ENCODE measurements around the gene KRT2.

KRT2 gene

DNA sequence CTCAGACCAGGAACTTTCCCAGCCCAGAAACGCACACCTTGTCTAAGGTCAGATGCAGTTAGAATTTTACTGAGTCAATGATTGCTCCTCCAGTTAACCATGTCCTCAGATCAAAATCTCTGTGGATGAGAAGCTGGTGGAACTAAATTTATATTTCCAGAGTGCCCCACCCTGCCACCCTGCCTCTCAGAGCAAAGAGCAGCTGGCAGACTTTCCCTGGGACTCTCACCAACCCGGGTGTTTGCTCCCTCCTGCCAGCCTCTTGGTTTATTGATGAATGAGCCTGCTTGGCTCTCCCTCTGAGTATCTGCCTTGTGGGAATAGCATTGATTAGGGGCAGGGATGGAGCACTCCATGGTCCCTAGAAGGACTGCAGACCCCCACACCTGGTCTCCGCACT, 34.1 kb upstream of the KRT2 start:
- H3K27ac ChIP-seq (ENCODE audit: insufficient read depth, low read depth, low read length, poor library complexity, severe bottlenecking): no peak overlapping the region
- peaks cover 25% of the 10 kb centered on the region for H3K27me3 ChIP-seq (ENCODE audit: control insufficient read depth, insufficient read depth, low read length, poor library complexity, severe bottlenecking)
- WGBS, 2 experiments: 93 to 95% methylated on average over 3 of the region's 3 CpGs
- no peaks in the 10 kb centered on the region for H3K36me3 ChIP-seq (ENCODE audit: control insufficient read depth, insufficient read depth, low read length)
- no peaks in the 10 kb centered on the region for H3K9me3 ChIP-seq (ENCODE audit: control insufficient read depth, low read length)
- H3K4me1 ChIP-seq (ENCODE audit: control insufficient read depth, insufficient read depth, low read length): peaks cover 13% of the 10 kb centered on the region
- H3K4me3 ChIP-seq (ENCODE audit: insufficient read depth, low read depth, low read length): no peak overlapping the region

GRCh38 chr12:52685406-52685890, 33.4 kb upstream of the KRT2 start:
- Histone ChIP-seq H3K36me3 (ENCODE audit: control insufficient read depth, insufficient read depth, low read length) (no peaks in the 10 kb centered on the region), H3K27me3 (ENCODE audit: control insufficient read depth, insufficient read depth, low read length, poor library complexity, severe bottlenecking) (peaks cover 19% of the 10 kb centered on the region), H3K4me1 (ENCODE audit: control insufficient read depth, insufficient read depth, low read length) (peaks cover 7% of the 10 kb centered on the region), H3K27ac (ENCODE audit: insufficient read depth, low read depth, low read length, poor library complexity, severe bottlenecking) (no peak overlapping the region), H3K4me3 (ENCODE audit: insufficient read depth, low read depth, low read length) (no peak overlapping the region), H3K9me3 (ENCODE audit: control insufficient read depth, low read length) (no peaks in the 10 kb centered on the region)
- WGBS, 2 experiments: 81 to 85% methylated on average over 6 of the region's 6 CpGs

DNA sequence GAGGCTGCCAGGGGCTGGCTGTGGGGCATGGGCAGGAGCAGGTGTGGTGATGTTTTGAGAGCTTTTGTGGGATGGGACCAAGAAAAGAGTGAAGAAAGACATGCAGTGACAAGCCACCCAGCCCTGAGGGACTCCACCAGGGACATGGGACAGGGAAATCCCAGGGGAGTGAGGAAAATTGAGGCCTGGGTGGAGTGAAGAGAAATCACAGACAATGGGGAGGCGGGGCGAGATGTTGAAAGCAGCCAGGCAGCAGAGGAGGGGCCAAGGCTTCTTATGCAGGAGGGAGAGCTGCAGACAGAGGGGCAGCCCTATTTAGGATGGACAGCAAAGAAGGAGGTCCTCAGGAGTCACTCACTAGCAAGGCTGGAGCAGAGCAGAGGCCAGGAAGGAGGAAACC, 32.4 kb upstream of the KRT2 start:
- Histone ChIP-seq H3K9me3 (ENCODE audit: control insufficient read depth, low read length) (no peaks in the 10 kb centered on the region), H3K36me3 (ENCODE audit: control insufficient read depth, insufficient read depth, low read length) (no peaks in the 10 kb centered on the region), H3K27me3 (ENCODE audit: control insufficient read depth, insufficient read depth, low read length, poor library complexity, severe bottlenecking) (peaks cover 9% of the 10 kb centered on the region), H3K27ac (ENCODE audit: insufficient read depth, low read depth, low read length, poor library complexity, severe bottlenecking) (no peak overlapping the region), H3K4me3 (ENCODE audit: insufficient read depth, low read depth, low read length) (no peak overlapping the region), H3K4me1 (ENCODE audit: control insufficient read depth, insufficient read depth, low read length) (peaks cover 4% of the 10 kb centered on the region)
- 72 to 85% methylated on average over 2 of the region's 2 CpGs for WGBS, 2 experiments

GRCh38 chr12:52683575-52684300, 31.7 kb upstream of the KRT2 start:
- peaks cover 2% of the 10 kb centered on the region for H3K27me3 ChIP-seq (ENCODE audit: control insufficient read depth, insufficient read depth, low read length, poor library complexity, severe bottlenecking)

DNA sequence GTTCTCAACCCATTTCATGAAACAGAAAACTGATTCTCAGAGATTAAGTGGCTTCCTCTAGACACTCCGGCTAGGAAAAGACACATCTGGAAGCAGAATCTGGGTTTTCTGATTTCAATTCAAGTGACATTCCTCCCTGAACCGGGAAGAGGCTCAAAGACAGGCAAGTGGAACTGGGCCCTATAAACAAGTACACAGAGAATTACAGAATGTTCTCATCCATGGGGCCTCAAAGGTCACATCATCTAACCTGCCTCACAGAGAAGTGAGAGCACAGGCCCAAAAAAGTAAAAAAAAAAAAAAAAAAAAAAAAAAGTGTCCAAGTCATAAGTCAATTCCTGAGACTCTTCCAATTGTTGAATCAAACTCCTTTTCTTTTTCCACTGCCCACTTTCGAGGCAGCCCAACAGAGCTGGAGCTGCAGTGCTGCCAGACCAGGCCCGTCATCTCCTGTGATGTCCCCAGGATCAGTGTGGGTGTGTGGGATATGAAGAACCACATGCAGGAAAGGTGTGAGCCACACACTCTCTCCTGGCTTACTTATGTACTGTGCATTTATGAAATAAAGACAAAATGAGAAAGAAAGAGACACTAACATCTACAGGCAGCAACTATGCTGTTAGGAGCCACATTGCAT, 31.0 kb upstream of the KRT2 start:
- no peak overlapping the region for H3K4me3 ChIP-seq (ENCODE audit: insufficient read depth, low read depth, low read length)
- no peaks in the 10 kb centered on the region for H3K9me3 ChIP-seq (ENCODE audit: control insufficient read depth, low read length)

More at GRCh38 chr12:52683575-52684300, 31.7 kb upstream of the KRT2 start:
- Histone ChIP-seq H3K36me3 (ENCODE audit: control insufficient read depth, insufficient read depth, low read length) (no peaks in the 10 kb centered on the region), H3K27ac (ENCODE audit: insufficient read depth, low read depth, low read length, poor library complexity, severe bottlenecking) (no peak overlapping the region), H3K4me3 (ENCODE audit: insufficient read depth, low read depth, low read length) (no peak overlapping the region), H3K9me3 (ENCODE audit: control insufficient read depth, low read length) (no peaks in the 10 kb centered on the region), H3K4me1 (ENCODE audit: control insufficient read depth, insufficient read depth, low read length) (peaks cover 4% of the 10 kb centered on the region)
- 89 to 93% methylated on average over 12 of the region's 12 CpGs for WGBS, 2 experiments

DNA sequence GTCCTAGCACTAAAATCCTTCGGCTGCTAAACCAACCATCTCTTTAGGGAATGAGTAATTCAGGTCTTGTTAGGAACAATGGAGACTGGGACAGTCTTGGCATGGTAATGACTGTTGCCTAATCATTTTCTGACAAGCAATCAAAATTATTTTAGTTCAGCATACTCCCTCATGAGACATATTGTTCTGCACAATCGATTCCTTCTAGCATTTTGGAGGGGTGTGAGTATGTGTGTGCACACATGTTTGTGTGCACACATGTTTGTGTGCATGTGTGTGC, 30.3 kb upstream of the KRT2 start:
- H3K9me3 ChIP-seq (ENCODE audit: control insufficient read depth, low read length): no peaks in the 10 kb centered on the region
- H3K36me3 ChIP-seq (ENCODE audit: control insufficient read depth, insufficient read depth, low read length): no peaks in the 10 kb centered on the region
- 88 to 93% methylated on average over 2 of the region's 2 CpGs for WGBS, 2 experiments
- peaks cover 4% of the 10 kb centered on the region for H3K4me1 ChIP-seq (ENCODE audit: control insufficient read depth, insufficient read depth, low read length)
- H3K27ac ChIP-seq (ENCODE audit: insufficient read depth, low read depth, low read length, poor library complexity, severe bottlenecking): no peak overlapping the region
- H3K27me3 ChIP-seq (ENCODE audit: control insufficient read depth, insufficient read depth, low read length, poor library complexity, severe bottlenecking): no peaks in the 10 kb centered on the region
- H3K4me3 ChIP-seq (ENCODE audit: insufficient read depth, low read depth, low read length): no peak overlapping the region

More for the DNA sequence above, 31.0 kb upstream of the KRT2 start:
- Histone ChIP-seq H3K4me1 (ENCODE audit: control insufficient read depth, insufficient read depth, low read length) (peaks cover 4% of the 10 kb centered on the region), H3K27ac (ENCODE audit: insufficient read depth, low read depth, low read length, poor library complexity, severe bottlenecking) (no peak overlapping the region), H3K27me3 (ENCODE audit: control insufficient read depth, insufficient read depth, low read length, poor library complexity, severe bottlenecking) (no peaks in the 10 kb centered on the region), H3K36me3 (ENCODE audit: control insufficient read depth, insufficient read depth, low read length) (no peaks in the 10 kb centered on the region)
- WGBS, 2 experiments: 81 to 95% methylated on average over 4 of the region's 4 CpGs

DNA sequence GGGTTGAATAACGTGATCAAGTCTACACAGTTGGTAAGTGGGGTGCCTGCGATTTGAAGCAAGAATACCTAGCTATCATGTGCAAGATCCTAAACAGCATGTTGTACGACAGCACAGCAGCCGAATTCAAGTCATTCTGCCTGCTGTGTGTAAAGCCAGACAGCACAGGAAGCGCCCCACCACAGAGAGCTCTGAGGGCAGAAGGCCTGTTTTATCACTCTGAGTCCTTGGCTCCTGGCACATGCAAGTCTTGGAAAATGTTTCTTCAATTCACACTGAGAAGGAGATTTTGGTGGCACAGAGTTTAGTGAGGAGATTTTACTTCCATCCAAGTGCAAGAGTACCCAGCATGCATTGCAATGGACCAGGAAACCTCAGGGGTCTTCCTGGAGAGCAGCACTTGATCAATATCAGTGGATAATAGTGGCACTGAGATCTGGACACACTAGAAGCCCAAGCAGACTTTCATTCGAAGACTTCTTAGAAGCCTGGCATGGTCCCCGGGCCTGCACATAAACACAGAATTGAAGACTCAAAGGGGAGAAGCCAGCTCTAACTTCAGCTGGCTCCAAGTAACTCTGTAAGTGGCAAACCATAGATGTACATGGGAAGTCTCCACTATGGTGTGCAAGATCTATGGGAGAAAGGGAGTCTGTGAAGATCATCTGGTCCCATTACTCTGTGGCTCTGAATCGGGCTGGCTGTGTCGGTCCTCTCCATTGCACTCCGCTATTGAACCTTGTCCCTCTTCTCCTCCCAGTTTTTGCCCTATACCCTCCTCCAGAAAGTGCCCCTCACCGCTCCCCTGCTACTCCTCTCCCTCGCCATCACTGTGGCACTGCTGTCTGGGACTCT, 29.7 kb upstream of the KRT2 start:
- Histone ChIP-seq H3K36me3 (ENCODE audit: control insufficient read depth, insufficient read depth, low read length) (no peaks in the 10 kb centered on the region), H3K27ac (ENCODE audit: insufficient read depth, low read depth, low read length, poor library complexity, severe bottlenecking) (no peak overlapping the region), H3K9me3 (ENCODE audit: control insufficient read depth, low read length) (no peaks in the 10 kb centered on the region), H3K27me3 (ENCODE audit: control insufficient read depth, insufficient read depth, low read length, poor library complexity, severe bottlenecking) (no peaks in the 10 kb centered on the region), H3K4me1 (ENCODE audit: control insufficient read depth, insufficient read depth, low read length) (peaks cover 4% of the 10 kb centered on the region), H3K4me3 (ENCODE audit: insufficient read depth, low read depth, low read length) (no peak overlapping the region)
- 89 to 91% methylated on average over 12 of the region's 12 CpGs for WGBS, 2 experiments

DNA sequence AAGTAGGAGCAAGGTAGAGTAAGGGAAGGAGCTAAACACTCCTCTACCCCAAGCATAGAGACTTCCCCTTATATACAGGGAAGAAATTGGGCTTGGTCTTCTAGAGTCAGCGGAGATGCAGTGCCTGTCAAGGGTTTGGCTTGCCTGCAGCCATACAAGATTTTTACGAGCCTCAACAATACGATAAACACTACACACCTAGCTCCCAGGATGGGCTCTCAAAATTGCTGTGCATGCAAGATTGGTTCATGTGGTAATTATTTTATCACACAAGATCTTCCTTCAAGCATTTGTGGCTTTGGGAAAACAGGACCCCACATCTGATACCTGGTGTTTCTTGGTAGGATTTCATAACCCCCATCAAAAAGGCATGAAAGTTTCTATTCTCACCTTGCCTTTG, 28.4 kb upstream of the KRT2 start, which contains the start of gene KRT1:
KRT1 (minus strand) TSS at position 45 of the 400 bp plus-strand sequence. CDS start 59 bp downstream, outside the sequence.
- no peaks in the 10 kb centered on the region for H3K36me3 ChIP-seq (ENCODE audit: control insufficient read depth, insufficient read depth, low read length)
- no peaks in the 10 kb centered on the region for H3K9me3 ChIP-seq (ENCODE audit: control insufficient read depth, low read length)
- no peak within 1 kb of the TSS for H3K4me3 ChIP-seq (ENCODE audit: insufficient read depth, low read depth, low read length)
- H3K27me3 ChIP-seq (ENCODE audit: control insufficient read depth, insufficient read depth, low read length, poor library complexity, severe bottlenecking): no peaks in the 10 kb centered on the region
- H3K4me1 ChIP-seq (ENCODE audit: control insufficient read depth, insufficient read depth, low read length): peaks cover 4% of the 10 kb centered on the region
- no peak within 1 kb of the TSS for H3K27ac ChIP-seq (ENCODE audit: insufficient read depth, low read depth, low read length, poor library complexity, severe bottlenecking)
- whole genome bisulfite sequencing, 2 experiments: 96 to 100% methylated on average over 3 of the region's 3 CpGs

DNA sequence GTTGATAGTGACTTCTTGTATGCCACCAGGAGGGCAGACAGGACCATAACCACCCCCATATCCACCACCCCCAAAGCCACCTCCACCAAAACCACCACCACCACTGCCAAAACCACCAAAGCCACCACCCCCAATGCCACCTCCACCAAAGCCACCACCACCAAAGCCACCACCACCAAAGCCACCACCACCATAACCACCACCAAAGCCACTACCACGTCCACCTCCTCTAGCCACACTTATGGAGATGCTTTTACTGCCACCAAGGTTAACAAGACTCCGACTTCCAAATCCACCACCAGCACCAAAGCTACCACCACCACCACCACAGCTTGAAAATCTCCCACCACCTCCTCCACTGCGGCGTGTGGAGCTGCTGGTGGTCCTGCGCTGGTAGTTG, 27.9 kb upstream of the KRT2 start:
- peaks cover 4% of the 10 kb centered on the region for H3K4me1 ChIP-seq (ENCODE audit: control insufficient read depth, insufficient read depth, low read length)
- no peaks in the 10 kb centered on the region for H3K36me3 ChIP-seq (ENCODE audit: control insufficient read depth, insufficient read depth, low read length)

DNA sequence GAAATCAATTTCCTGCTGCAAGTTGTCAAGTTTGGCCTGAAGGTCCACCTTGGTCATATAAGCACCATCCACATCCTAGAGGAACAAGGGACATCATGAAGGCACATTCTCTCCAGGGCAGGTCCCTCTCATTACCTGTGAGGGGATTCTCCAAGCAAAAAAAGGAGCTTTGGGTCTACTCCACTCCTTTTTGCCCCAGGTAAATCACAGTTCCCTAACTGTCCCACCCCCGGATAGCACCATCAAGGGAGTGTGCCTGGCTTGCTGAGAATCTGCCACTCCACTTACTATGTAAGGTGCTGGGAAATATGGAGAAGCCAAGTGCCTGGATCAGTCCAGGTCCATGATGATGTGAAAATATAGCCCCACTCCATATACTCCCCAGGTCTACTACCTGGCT, 25.7 kb upstream of the KRT2 start:
- H3K4me1 ChIP-seq (ENCODE audit: control insufficient read depth, insufficient read depth, low read length): no peaks in the 10 kb centered on the region
- no peak overlapping the region for H3K4me3 ChIP-seq (ENCODE audit: insufficient read depth, low read depth, low read length)
- WGBS, 2 experiments: 86 to 100% methylated on average over 1 of the region's 1 CpG

More for the DNA sequence above, 27.9 kb upstream of the KRT2 start:
- Histone ChIP-seq H3K27ac (ENCODE audit: insufficient read depth, low read depth, low read length, poor library complexity, severe bottlenecking) (no peak overlapping the region), H3K27me3 (ENCODE audit: control insufficient read depth, insufficient read depth, low read length, poor library complexity, severe bottlenecking) (no peaks in the 10 kb centered on the region), H3K9me3 (ENCODE audit: control insufficient read depth, low read length) (no peaks in the 10 kb centered on the region), H3K4me3 (ENCODE audit: insufficient read depth, low read depth, low read length) (no peak overlapping the region)
- WGBS, 2 experiments: 85 to 88% methylated on average over 5 of the region's 5 CpGs

More for the DNA sequence above, 25.7 kb upstream of the KRT2 start:
- H3K36me3 ChIP-seq (ENCODE audit: control insufficient read depth, insufficient read depth, low read length): no peaks in the 10 kb centered on the region
- H3K9me3 ChIP-seq (ENCODE audit: control insufficient read depth, low read length): no peaks in the 10 kb centered on the region
- no peaks in the 10 kb centered on the region for H3K27me3 ChIP-seq (ENCODE audit: control insufficient read depth, insufficient read depth, low read length, poor library complexity, severe bottlenecking)
- no peak overlapping the region for H3K27ac ChIP-seq (ENCODE audit: insufficient read depth, low read depth, low read length, poor library complexity, severe bottlenecking)
